Bronchial epithelial cell (primary cell): ENCODE measurements around the gene BCAR3. TPM values are rescaled to one million over a fixed set of nuclear protein-coding genes. Genes with fewer than 3 reads are reported as not detected.

Experiments
- DNase-seq: peaks from one replicate; pipeline ENCODE4 v3.0.0-alpha.2; 2010; ENCODE audit warnings: low read depth
- FAIRE-seq: peaks from 2 replicates; lab custom pipeline; 2011; peaks lifted over from hg19 to GRCh38; lab: Jason Lieb, UNC
- H3K27me3 ChIP-seq: 2 replicates; pipeline ENCODE4 v1.5.1; 2011; ENCODE audit warnings: low read length; ENCODE audit not compliant: control insufficient read depth, insufficient read depth
- H3K36me3 ChIP-seq: 2 replicates; pipeline ENCODE4 v1.5.1; 2011; ENCODE audit warnings: low read length; ENCODE audit not compliant: control insufficient read depth, insufficient read depth
- H3K4me3 ChIP-seq: 2 replicates; pipeline ENCODE4 v1.5.1; 2011; ENCODE audit warnings: mild to moderate bottlenecking, low read depth, low read length, control low read depth
- total RNA-seq: library from RNA; depleted of rRNA; stranded (reverse); fragments of >200 nt; gene quantifications from 2 replicates; pipeline ENCODE4 v1.2.1, GENCODE V29; 2014
- TF ChIP-seq, protein P1 (sequence below): IDR thresholded peaks from 2 replicates; pipeline ENCODE4 v1.5.1; 2011; ENCODE audit warnings: mild to moderate bottlenecking, moderate library complexity, low read length, control low read depth, inconsistent platforms; ENCODE audit not compliant: insufficient read depth, severe bottlenecking

Gene BCAR3
- 26.2 and 69.5 TPM in 2 replicates for total RNA-seq

DNA sequence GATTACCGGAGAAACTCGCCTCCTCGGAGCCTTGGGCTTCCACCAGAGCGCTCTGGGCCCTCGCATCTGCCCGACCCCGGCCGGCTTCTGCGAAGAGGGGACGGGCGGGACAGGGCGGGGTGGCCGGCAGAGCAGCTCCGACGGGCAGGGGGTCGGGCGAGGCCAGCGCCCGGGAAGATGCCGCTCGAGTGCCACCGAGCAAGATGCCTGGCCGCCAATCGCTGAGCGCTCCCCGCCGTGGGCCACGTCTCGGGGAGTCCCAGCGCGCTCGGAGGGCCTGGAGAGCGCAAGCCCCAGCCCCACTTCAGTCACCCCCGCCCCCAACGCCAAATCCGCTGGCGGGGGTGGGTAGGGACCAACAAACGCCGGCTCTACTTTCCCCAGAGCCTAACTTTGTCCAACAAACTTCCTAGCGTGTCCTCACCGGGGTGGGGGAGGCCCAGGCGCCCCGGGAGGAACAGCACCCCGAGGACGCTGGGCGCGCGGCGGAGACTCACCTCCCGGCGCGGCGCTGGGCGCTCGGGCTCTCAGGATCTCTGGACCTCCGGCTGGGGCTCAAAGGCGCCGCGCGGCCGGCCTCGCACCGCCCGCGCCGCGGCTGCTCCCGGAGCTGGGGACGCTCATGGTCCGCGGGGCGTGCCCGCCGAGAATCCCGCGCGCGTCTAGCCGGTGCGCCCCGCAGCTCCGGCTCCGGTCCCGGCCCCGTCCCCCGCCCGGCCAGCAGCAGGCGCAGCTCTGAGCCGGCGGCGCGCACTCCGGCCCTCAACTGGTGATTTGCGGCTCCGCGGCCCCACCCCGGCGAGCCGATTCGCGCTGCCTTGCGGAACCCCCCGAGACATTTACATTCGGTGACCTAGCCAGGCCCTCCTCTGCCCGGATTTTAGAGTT is at the start of gene BCAR3:
TSS of gene BCAR3 (minus strand) at position 737 of the 888 bp plus-strand sequence. CDS start 6,907 bp downstream, outside the sequence.
- H3K27me3 ChIP-seq: no peaks in the 10 kb centered on the region
- peak within 1 kb of the TSS; percentile 77 for H3K4me3 ChIP-seq
- no peak for DNase-seq
- FAIRE-seq: no peak
- peaks cover 5% of the 10 kb centered on the region for H3K36me3 ChIP-seq
- TF ChIP-seq, protein P1, sequence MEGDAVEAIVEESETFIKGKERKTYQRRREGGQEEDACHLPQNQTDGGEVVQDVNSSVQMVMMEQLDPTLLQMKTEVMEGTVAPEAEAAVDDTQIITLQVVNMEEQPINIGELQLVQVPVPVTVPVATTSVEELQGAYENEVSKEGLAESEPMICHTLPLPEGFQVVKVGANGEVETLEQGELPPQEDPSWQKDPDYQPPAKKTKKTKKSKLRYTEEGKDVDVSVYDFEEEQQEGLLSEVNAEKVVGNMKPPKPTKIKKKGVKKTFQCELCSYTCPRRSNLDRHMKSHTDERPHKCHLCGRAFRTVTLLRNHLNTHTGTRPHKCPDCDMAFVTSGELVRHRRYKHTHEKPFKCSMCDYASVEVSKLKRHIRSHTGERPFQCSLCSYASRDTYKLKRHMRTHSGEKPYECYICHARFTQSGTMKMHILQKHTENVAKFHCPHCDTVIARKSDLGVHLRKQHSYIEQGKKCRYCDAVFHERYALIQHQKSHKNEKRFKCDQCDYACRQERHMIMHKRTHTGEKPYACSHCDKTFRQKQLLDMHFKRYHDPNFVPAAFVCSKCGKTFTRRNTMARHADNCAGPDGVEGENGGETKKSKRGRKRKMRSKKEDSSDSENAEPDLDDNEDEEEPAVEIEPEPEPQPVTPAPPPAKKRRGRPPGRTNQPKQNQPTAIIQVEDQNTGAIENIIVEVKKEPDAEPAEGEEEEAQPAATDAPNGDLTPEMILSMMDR: peak; percentile 28

DNA sequence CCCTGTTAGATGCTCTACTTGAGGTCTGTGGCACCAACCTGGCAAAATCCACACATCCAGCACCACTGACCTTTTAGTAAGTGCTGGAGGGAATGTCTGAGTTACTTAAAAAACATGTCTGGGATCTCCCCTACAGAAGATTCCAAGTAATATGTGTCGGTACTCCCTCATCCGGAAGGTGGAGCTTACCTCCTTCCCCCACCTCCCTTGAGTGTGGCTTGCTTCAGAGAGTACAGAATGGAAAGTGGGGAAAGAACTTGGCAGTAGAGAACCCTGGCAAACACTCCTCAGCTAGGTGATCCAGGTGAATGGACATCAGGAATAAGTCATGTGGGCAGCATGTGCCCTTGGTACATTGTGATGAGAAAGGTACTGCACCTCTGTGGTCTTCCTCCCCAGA is 49.0 kb upstream of the BCAR3 start:
- FAIRE-seq (peak; percentile 23), DNase-seq (no peak)
- H3K27me3 ChIP-seq: no peaks in the 10 kb centered on the region
- no peak overlapping the region for H3K4me3 ChIP-seq
- TF ChIP-seq, protein P1: no peak
- H3K36me3 ChIP-seq: no peaks in the 10 kb centered on the region

DNA sequence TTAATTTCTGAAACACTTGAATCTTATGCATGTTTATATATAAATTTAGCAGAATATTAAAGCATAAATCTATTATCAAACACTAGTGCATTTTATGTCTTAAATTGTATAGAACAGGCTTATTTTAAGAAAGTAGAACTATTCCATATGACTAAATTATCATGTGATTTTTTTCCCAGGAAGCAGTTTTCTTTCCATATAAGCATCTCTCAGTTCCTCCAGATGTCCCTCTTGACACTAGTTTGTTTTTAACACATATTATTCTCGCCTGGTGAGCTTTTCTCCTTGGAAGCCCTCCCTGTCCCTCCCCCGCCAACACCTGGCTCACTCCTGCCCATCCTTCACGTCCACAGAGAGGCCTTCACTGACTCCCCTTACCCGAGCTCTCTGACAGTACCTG is 48.3 kb upstream of the BCAR3 start:
- no peak overlapping the region for H3K4me3 ChIP-seq
- TF ChIP-seq, protein P1: no peak
- DNase-seq (no peak), FAIRE-seq (no peak)
- H3K27me3 ChIP-seq: no peaks in the 10 kb centered on the region
- H3K36me3 ChIP-seq: no peaks in the 10 kb centered on the region

DNA sequence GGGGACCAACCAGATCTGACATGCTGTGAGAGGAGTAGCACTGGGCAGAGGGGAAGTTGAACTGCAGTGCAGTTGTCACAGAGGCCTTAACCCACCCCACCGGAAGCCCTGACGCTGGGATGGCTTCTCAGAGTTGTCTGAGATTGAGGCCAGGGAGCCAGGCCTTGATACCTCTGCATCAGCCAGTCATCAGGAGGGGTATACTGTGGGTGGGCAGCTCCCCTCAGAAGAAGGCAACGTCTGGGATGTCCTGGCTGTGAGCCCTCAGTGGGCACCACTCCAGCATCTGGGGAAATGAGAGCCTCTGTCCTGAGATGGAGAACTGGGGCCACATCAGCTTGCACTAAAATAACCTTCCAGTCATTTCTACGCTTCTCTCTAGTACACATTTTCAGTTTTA is 47.9 kb upstream of the BCAR3 start:
- Histone ChIP-seq H3K36me3 (no peaks in the 10 kb centered on the region), H3K27me3 (no peaks in the 10 kb centered on the region), H3K4me3 (no peak overlapping the region)
- DNase-seq (no peak), FAIRE-seq (no peak)
- TF ChIP-seq, protein P1: no peak

DNA sequence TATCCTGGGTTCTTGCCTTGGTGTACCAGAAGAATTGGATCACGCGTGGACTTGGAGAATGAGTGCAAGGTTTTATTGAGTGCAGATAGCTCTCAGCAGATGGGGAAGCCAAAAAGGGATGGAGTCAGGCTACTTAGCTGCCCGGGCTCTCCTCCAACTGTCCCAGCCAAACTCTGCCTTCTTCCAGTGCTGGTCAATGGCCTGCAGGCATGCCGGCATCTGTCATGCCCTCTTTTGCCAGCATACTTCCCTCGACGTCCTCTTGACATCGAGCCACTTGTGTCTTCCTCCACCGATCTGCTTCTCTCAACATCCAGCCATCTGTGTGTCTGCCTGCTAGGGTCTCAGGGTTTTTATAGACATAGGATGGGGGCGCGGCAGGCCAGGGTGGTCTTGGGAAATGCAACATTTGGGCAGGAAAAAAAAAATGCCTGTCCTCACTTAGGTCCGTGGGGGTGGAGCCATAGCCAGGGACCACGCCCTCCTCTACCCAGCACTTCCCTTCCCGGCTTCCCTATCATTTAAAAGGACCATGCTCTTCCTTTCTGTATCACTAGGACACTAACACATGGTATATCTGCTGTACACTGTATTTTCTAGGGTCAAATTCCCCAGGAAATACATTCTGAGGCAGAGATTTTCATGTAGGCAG is 47.0 kb upstream of the BCAR3 start:
- Histone ChIP-seq H3K36me3 (no peaks in the 10 kb centered on the region), H3K4me3 (no peak overlapping the region), H3K27me3 (no peaks in the 10 kb centered on the region)
- TF ChIP-seq, protein P1: no peak
- FAIRE-seq: no peak
- no peak for DNase-seq
